Smooth muscle cell (in vitro differentiated cells): Measurements from ENCODE around the gene MXD4. TPM values are rescaled to one million over a fixed set of nuclear protein-coding genes. Genes with fewer than 3 reads are reported as not detected.

Experiments used
- DNase-seq: peaks from one replicate; lab custom pipeline; 2025; ENCODE audit not compliant: unreplicated experiment; lab: John Stamatoyannopoulos, UW
- H2AFZ ChIP-seq: fragments of 200-600 bp; sonication (generic); 2 replicates; pipeline ENCODE4 v1.6.0; 2016; ENCODE audit warnings: antibody characterized with exemption, low read depth, mild to moderate bottlenecking
- H3F3A ChIP-seq: fragments of 200-600 bp; sonication (generic); 2 replicates; pipeline ENCODE4 v1.6.0; 2017; ENCODE audit warnings: antibody characterized with exemption, low read depth
- H3K27ac ChIP-seq: fragments of 200-600 bp; sonication (generic); 2 replicates; pipeline ENCODE4 v1.5.1; 2016; ENCODE audit warnings: low read depth, mild to moderate bottlenecking
- H3K27me3 ChIP-seq: fragments of 200-600 bp; sonication (generic); 2 replicates; pipeline ENCODE4 v1.6.1; 2016; ENCODE audit warnings: low read depth, mild to moderate bottlenecking
- H3K36me3 ChIP-seq: fragments of 200-600 bp; sonication (generic); 2 replicates; pipeline ENCODE4 v1.5.1; 2016; ENCODE audit warnings: low read depth
- H3K4me1 ChIP-seq: fragments of 200-600 bp; sonication (generic); 2 replicates; pipeline ENCODE4 v1.5.1; 2016; ENCODE audit warnings: low read depth
- H3K4me2 ChIP-seq: fragments of 200-600 bp; sonication (generic); 2 replicates; pipeline ENCODE4 v1.6.0; 2016; ENCODE audit warnings: mild to moderate bottlenecking
- H3K4me3 ChIP-seq: fragments of 200-600 bp; sonication (generic); 2 replicates; pipeline ENCODE4 v1.5.1; 2016; ENCODE audit warnings: mild to moderate bottlenecking
- H3K79me2 ChIP-seq: fragments of 200-600 bp; sonication (generic); 2 replicates; pipeline ENCODE4 v1.6.0; 2016; ENCODE audit warnings: low read depth, mild to moderate bottlenecking
- H3K9ac ChIP-seq: fragments of 200-600 bp; sonication (generic); 2 replicates; pipeline ENCODE4 v1.6.0; 2016; ENCODE audit warnings: low read depth
- H3K9me3 ChIP-seq: fragments of 200-600 bp; sonication (generic); replicated peaks from 2 replicates; pipeline ENCODE4 v1.5.1; 2016; ENCODE audit warnings: low read depth
- H4K20me1 ChIP-seq: fragments of 200-600 bp; sonication (generic); 2 replicates; pipeline ENCODE4 v1.6.0; 2016; ENCODE audit warnings: low read depth
- CTCF ChIP-seq: fragments of 200-600 bp; sonication (generic); IDR thresholded peaks from 2 replicates; pipeline ENCODE4 v1.5.1; 2017; ENCODE audit warnings: borderline replicate concordance, mild to moderate bottlenecking, antibody characterized with exemption; ENCODE audit not compliant: insufficient read depth, poor library complexity, severe bottlenecking
- WGBS: methylation state at CpG from one replicate; pipeline ENCODE4 v1.1.7; 2016; ENCODE audit warnings: low lambda C conversion rate; 5-methylcytosine and 5-hydroxymethylcytosine counted together
- polyA plus RNA-seq: library from polyadenylated mRNA; unstranded; fragments of >200 nt; fragmentation: Nextera tagmentation; extraction: Ambion mirVana; gene quantifications from 2 replicates; pipeline ENCODE4 v1.2.1, GENCODE V29; 2016
- total RNA-seq: library from RNA; depleted of rRNA; stranded (reverse); fragments of >200 nt; gene quantifications from 2 replicates; pipeline ENCODE4 v1.2.3, GENCODE V29; 2014

The MXD4 gene
- total and polyA plus RNA-seq, 2 experiments from 2014 or later = 26.8 to 81.8 TPM

GRCh38 chr4:2283199-2283711 is 21.3 kb upstream of the MXD4 start:
- Histone ChIP-seq H3K9ac (no peak overlapping the region), H3K4me1 (peaks cover 8% of the 10 kb centered on the region), H3K4me3 (no peak overlapping the region), H2AFZ (no peak overlapping the region), H3K4me2 (no peak overlapping the region), H3F3A (no peaks in the 10 kb centered on the region), H3K79me2 (no peaks in the 10 kb centered on the region), H3K27ac (no peak overlapping the region), H3K36me3 (no peaks in the 10 kb centered on the region), H3K9me3 (no peaks in the 10 kb centered on the region), H3K27me3 (no peaks in the 10 kb centered on the region), H4K20me1 (no peaks in the 10 kb centered on the region)
- no peak for TF ChIP-seq CTCF
- WGBS = 92% methylated on average over 2 of the region's 3 CpGs
- DNase-seq = no peak

GRCh38 chr4:2281575-2282343 is 19.9 kb upstream of the MXD4 start:
- TF ChIP-seq CTCF = no peak
- Histone ChIP-seq H4K20me1 (no peaks in the 10 kb centered on the region), H3K36me3 (no peaks in the 10 kb centered on the region), H2AFZ (no peak overlapping the region), H3K4me1 (no peaks in the 10 kb centered on the region), H3K9me3 (no peaks in the 10 kb centered on the region), H3K79me2 (no peaks in the 10 kb centered on the region), H3F3A (no peaks in the 10 kb centered on the region), H3K27me3 (no peaks in the 10 kb centered on the region), H3K4me3 (no peak overlapping the region), H3K9ac (no peak overlapping the region), H3K4me2 (no peak overlapping the region), H3K27ac (no peak overlapping the region)
- no peak for DNase-seq
- WGBS = 87% methylated on average over 10 of the region's 10 CpGs

- no peak for TF ChIP-seq CTCF
- Histone ChIP-seq H3K27me3 (no peaks in the 10 kb centered on the region), H3K4me3 (no peak overlapping the region), H4K20me1 (no peaks in the 10 kb centered on the region), H2AFZ (no peak overlapping the region), H3F3A (no peaks in the 10 kb centered on the region), H3K36me3 (no peaks in the 10 kb centered on the region), H3K9me3 (no peaks in the 10 kb centered on the region), H3K4me2 (no peak overlapping the region), H3K9ac (no peak overlapping the region), H3K79me2 (no peaks in the 10 kb centered on the region), H3K27ac (no peak overlapping the region), H3K4me1 (no peaks in the 10 kb centered on the region)
- 94% methylated on average over 13 of the region's 13 CpGs for WGBS
- DNase-seq = no peak
These were observed 18.8 kb upstream of the MXD4 start for GRCh38 chr4:2280531-2281300.
